WTC11 (cell line): Measurements from ENCODE around the gene SENP7.

Experiments
- ATF3 ChIP-seq: sonication (generic); formaldehyde crosslinking; conservative IDR thresholded peaks from 2 replicates; pipeline ENCODE4 v1.8.1; 2022; ENCODE audit warnings: mild to moderate bottlenecking, missing genetic modification reagents
- CREB1 ChIP-seq: sonication (generic); formaldehyde crosslinking; IDR thresholded peaks from 2 replicates; pipeline ENCODE4 v1.8.0; 2023; ENCODE audit warnings: mild to moderate bottlenecking, missing genetic modification reagents
- ESRRA ChIP-seq: sonication (generic); formaldehyde crosslinking; IDR thresholded peaks from 2 replicates; pipeline ENCODE4 v1.8.1; 2022; ENCODE audit warnings: mild to moderate bottlenecking, missing genetic modification reagents, borderline replicate concordance
- MLX ChIP-seq: sonication (generic); formaldehyde crosslinking; IDR thresholded peaks from 2 replicates; pipeline ENCODE4 v1.8.1; 2023; ENCODE audit warnings: mild to moderate bottlenecking, missing genetic modification reagents, moderate library complexity
- NFATC4 ChIP-seq: fragments of 250-450 bp; sonication (Bioruptor Pico); IDR thresholded peaks from 2 replicates; pipeline ENCODE4 v1.9.0; 2021; ENCODE audit warnings: mild to moderate bottlenecking
- RELA ChIP-seq: sonication (generic); formaldehyde crosslinking; IDR thresholded peaks from 2 replicates; pipeline ENCODE4 v1.8.1; 2022; ENCODE audit warnings: missing genetic modification reagents, mild to moderate bottlenecking, borderline replicate concordance
- SP1 ChIP-seq: sonication (generic); formaldehyde crosslinking; conservative IDR thresholded peaks from 2 replicates; pipeline ENCODE4 v1.8.1; 2022; ENCODE audit warnings: missing genetic modification reagents
- TEAD4 ChIP-seq: sonication (generic); formaldehyde crosslinking; IDR thresholded peaks from 2 replicates; pipeline ENCODE4 v1.8.0; 2022; ENCODE audit warnings: mild to moderate bottlenecking, missing genetic modification reagents
- USF2 ChIP-seq: sonication (generic); formaldehyde crosslinking; IDR thresholded peaks from 2 replicates; pipeline ENCODE4 v1.8.1; 2023; ENCODE audit warnings: mild to moderate bottlenecking, missing genetic modification reagents, moderate library complexity
- TF ChIP-seq, protein P1 (sequence below): fragments of 200-600 bp; IDR thresholded peaks from 2 replicates; pipeline ENCODE4 v1.8.0; 2022; ENCODE audit warnings: antibody characterized with exemption
- TF ChIP-seq, protein P2 (sequence below): fragments of 250-450 bp; sonication (Bioruptor Pico); IDR thresholded peaks from 2 replicates; pipeline ENCODE4 v1.8.0; 2021; ENCODE audit warnings: mild to moderate bottlenecking

DNA sequence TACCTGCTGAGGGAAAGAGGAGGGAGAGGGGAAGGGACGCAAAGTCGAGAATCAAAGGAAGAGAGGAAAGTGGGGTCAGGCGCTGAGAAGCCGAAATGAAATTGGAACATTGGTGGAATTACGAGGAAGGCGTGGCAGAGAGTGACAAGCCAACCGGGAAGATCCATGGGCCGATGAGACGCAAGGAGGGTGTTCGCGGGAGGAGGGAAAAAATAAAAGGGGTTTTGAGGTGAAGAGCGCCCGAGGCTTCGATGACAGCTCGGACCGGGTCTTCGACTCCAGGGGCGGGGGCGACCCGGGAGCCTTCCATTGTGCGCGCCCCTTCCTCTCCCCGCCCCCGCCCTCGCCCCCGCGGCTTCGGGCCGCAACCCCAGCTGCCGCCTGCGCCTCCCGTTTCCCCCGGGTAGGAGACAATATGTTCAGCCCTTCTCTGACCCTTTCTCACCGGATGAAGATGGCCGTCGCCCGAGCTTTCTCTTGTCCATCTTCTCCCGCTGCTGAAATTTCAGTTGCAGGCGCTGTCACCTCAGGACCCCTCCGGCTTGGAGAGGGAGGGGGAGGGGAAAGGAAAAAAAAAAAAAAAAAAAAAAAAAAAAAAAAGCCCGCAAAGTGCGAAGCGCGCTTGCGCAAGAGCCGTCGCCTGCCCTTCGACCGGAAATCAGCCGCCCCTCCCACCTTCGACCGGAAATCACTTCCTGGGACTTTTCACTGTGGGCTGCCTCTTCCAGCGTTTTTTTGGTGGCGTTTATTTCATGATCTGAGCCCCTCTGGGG, at the start of gene SENP7:
- TF ChIP-seq NFATC4 (no peak), TEAD4 (no peak), ATF3 (CRISPR knock-in tag) (no peak), ESRRA (CRISPR knock-in tag) (no peak), RELA (no peak), SP1 (CRISPR knock-in tag) (no peak), USF2 (no peak), MLX (CRISPR knock-in tag) (no peak), CREB1 (CRISPR knock-in tag) (no peak)
- TF ChIP-seq, protein P1, sequence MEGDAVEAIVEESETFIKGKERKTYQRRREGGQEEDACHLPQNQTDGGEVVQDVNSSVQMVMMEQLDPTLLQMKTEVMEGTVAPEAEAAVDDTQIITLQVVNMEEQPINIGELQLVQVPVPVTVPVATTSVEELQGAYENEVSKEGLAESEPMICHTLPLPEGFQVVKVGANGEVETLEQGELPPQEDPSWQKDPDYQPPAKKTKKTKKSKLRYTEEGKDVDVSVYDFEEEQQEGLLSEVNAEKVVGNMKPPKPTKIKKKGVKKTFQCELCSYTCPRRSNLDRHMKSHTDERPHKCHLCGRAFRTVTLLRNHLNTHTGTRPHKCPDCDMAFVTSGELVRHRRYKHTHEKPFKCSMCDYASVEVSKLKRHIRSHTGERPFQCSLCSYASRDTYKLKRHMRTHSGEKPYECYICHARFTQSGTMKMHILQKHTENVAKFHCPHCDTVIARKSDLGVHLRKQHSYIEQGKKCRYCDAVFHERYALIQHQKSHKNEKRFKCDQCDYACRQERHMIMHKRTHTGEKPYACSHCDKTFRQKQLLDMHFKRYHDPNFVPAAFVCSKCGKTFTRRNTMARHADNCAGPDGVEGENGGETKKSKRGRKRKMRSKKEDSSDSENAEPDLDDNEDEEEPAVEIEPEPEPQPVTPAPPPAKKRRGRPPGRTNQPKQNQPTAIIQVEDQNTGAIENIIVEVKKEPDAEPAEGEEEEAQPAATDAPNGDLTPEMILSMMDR = no peak
- TF ChIP-seq, protein P2, sequence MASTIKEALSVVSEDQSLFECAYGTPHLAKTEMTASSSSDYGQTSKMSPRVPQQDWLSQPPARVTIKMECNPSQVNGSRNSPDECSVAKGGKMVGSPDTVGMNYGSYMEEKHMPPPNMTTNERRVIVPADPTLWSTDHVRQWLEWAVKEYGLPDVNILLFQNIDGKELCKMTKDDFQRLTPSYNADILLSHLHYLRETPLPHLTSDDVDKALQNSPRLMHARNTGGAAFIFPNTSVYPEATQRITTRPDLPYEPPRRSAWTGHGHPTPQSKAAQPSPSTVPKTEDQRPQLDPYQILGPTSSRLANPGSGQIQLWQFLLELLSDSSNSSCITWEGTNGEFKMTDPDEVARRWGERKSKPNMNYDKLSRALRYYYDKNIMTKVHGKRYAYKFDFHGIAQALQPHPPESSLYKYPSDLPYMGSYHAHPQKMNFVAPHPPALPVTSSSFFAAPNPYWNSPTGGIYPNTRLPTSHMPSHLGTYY (CRISPR knock-in tag) = no peak
